Measurements from ENCODE around the gene EHBP1L1.

EHBP1L1 gene

DNA sequence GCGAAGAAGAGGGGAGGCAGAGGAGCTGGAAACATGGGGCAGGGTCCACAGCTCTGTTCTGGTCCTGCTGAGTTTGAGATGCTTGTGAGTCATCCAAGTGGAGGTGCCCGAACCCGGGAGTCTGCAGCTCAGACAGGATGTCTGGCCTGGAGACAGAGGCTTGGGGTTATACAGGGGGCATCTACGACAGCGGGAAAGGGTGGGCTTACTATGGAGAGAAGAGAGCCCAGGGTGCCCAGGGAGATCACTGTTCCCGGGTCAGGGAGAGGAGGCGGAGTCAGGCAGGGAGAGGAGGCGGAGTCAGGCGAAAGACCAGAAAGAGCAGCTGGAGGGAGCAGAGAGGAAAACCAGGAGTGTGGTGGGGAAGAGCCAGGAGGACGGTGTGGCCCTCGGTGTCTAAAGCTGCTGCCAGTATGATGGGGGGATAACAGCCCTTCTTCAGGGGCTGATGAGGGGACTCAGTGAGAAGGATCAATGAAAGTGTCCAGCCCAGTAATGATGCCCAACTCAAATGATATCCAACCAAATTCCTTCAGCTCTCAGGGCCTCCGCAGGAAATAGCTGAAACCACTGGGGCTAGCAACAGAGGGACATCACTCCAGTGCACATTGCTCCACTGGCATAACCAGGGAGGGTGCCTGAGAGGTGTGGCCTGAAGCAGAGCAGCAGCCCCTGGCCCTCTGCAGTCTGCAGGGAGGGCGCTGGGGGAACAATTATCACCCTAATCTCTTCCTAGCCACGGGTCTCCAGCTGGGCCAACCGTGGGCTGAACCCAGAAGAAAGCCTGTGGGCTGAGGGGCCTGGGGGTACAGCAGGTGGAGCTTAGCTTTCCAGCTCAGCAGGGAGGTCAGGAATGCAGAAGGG lies 15.1 kb upstream of the EHBP1L1 start:
- no peak for DNase-seq

DNA sequence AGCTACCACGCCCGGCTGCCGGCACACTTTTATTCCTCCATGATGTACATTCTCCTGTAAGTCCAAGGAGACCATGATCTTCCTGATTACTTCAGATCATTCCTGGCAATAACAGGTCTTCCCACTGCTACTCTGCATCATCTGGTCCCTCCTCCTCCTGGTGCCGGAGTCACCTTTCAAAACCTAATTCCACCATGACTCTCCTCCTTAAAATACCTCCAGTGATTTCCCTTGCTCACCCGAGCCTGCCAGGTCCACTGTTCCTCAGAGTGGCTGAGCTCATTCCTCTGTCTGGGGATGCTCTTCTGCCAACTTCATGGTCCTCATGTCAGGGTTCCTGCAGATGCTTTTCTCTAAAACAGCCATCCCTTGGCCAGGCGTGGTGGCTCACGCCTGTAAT lies 13.8 kb upstream of the EHBP1L1 start:
- DNase-seq: no peak

DNA sequence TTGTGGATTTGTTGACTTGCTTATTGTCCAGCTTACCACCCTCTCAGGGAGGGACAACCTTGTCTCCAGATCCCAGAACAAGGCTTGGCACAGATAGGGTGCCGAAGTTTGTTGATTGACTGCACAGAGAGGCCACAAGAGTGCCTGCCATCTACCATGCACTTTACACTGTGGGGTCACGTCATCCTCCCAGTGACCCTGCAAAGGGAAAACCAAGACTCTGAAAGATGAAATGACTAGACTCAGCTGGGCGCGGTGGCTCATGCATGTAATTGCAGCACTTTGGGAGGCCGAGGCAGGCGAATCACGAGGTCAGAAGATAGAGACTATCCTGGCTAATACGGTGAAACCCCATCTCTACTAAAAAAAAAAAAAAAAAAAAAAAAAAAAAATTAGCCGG lies 13.1 kb upstream of the EHBP1L1 start:
- no peak for DNase-seq

DNA sequence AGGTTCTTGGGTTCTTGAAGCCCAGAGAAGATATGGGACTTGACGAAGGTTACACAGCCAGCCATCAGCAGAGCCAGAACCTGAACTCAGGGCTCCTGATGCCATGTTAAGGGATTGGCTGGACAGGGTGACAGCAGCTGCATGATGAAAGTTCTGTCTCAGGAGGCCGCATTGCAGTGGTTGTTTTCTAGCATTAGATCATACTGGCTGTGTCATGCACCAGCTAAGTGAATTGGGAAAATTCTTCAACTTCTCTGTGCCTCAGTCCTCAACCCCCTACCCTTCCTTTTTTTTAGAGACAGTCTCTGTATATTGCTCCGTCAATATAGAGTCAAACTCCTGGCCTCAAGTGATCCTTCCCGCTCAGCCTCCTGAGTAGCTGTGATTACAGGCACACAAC lies 12.3 kb upstream of the EHBP1L1 start:
- no peak for DNase-seq

DNA sequence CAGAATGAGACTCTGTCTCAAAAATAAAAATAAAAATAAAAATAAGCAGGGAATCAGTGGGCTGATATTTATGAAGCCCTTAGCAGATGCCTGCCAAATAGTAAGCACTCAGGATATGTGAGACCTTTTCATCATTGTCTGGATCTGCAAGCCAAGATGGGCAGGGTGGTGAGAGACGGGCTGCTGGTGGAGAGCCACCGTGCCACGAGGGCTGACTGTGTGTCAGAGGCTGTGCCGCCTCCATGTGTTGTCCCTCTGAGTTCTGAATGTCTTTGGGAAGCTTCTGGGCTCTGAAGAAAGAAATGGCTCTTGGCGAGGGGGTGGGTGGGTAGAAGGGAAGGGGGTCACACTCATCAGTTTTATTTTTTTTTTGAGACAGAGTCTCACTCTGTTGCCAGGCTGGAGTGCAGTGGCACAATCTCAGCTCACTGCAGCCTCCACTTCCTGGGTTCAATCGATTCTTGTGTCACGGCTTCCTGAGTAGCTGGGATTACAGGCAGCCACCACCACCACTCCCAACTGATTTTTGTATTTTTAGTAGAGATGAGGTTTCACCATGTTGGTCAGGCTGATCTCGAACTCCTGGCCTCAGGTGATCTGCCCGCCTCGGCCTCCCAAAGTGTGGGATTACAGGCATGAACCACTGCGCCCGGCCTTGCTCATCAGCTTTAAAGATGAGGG lies 10.8 kb upstream of the EHBP1L1 start:
- DNase-seq: peak in 1 of 5 experiments; percentile 57

DNA sequence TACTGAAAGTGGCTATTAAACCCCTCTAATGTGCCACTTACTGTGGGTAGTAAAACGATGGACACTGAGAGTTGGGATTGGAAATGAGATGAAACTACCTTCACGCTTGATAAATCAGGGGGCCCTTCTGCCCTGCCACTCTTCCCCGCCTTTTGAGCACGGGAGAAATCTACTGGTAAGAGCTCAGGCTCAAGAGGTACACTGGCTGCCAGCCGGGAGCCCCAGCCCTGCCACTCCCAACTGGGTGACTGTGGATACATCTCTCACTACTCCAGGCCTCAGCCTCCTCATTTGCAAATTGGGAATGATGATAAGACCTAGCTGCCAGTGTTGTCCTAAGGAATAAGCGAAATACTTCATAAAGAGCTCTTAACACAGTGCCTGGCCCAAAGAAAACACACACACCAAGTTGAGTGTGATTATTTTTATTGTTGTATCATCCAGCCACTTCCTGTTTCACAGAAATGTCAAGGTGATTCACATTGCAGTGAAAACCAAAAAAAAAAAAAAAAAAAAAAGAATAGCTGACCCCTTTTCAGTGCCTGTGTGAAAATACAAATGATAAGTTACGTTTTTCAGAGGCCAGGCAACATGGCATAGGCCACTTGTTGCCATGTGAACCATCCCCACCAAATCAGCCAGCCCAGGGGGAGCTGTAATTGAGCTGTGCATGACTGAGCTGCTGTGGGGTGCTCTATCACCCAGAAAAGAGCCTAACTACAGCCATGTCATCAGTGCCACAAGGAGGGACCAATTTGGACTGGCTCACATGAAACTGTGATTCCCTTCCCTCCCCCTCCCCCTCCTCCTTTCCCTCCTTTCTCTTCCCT lies 10.0 kb upstream of the EHBP1L1 start:
- DNase-seq: peak in 2 of 5 experiments; percentile 66 to 76

DNA sequence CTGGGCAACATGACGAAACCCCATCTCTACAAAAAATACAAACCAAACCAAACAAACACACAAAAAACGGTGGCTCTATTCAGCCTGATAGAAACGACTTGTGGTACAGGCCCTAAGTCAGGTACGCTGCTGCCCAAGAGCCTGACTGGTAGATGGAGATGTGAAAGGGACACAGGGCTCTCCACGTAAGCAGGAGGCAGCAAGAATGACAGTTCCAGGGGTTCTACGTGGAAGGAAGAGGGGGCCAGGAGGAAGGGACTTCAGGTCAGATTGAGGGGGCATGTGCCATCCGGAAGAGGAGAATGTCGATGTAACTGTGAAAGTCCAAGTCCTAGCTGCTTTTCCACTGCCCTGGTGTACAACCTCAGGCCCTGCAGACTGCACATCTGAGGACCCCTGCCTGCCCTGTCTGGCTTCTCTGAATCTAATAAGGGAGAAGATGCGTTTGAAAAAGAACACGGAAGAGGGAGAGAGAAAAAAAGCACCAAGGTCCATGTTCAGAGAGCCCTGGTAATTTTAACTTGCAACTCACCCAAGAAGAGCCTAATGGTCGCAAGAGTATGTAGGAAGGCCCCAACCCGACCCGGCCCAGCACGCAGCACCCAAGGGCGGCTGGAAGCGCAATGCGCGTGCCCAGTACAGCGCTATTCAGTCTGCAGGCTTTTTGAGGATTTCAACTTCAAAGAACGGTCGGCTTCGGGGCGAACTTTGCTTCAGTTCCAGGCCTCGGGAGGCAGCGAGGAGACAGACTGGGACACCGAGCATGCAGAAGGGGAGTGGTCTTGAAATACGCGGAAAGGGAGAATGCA lies 6.5 kb upstream of the EHBP1L1 start:
- DNase-seq: no peak

DNA sequence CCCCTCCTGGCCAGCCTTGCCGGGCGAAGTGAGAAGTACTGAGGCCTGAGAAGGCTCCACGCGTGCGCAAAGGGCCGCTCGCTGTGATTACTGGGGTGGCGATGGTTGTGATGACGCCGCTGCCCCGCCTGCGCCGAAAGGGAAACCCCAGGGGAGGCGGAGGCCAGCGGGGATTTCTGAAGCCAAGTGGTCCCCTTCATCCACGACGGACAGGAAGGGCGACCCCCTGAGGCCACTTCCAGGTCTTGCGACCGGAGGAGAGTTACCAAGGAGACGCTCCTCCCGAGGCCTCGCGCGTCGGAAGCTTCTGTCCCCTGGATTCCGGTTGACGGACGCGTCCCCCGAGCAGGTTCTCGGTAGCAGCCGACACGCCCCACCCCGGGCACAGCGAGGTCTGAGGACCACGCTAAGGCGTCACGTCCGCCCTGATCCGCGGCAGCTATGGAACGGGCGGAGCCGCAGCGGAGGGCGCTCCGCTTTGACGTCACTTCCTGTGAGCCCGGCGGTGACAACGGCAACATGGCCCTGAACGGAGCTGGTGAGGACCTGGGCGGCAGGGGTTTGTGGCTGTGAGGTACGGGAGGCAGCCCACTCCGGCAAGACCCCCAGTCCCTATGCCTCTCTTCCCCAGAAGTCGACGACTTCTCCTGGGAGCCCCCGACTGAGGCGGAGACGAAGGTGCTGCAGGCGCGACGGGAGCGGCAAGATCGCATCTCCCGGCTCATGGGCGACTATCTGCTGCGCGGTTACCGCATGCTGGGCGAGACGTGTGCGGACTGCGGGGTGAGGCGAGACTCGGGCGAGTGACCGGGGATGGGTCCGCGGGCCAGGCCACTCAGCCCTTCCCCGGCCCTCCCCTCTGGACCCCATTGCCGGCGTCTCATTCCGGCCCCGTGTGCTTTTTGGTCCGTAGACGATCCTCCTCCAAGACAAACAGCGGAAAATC lies 5.6 kb upstream of the EHBP1L1 start, which contains the start of gene ZNRD2:
Gene ZNRD2, plus strand, starts transcription at position 505 of the 946 bp plus-strand sequence. Its CDS starts 15 bp downstream, at position 520.
- DNase-seq: peak; percentile 95 to 100 (median 98)

DNA sequence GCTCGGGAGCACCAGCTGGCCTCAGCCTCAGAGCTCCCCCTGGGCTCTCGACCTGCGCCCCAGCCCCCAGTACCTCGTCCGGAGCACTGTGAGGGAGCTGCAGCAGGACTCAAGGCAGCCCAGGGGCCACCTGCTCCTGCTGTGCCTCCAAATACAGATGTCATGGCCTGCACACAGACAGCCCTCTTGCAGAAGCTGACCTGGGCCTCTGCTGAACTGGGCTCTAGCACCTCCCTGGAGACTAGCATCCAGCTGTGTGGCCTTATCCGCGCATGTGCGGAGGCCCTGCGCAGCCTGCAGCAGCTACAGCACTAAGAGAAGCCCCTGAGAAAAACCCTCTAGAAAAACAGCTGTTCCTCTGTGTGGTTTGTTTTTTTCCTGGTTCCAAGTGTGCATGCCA lies 4.4 kb upstream of the EHBP1L1 start:
- no peak for DNase-seq

DNA sequence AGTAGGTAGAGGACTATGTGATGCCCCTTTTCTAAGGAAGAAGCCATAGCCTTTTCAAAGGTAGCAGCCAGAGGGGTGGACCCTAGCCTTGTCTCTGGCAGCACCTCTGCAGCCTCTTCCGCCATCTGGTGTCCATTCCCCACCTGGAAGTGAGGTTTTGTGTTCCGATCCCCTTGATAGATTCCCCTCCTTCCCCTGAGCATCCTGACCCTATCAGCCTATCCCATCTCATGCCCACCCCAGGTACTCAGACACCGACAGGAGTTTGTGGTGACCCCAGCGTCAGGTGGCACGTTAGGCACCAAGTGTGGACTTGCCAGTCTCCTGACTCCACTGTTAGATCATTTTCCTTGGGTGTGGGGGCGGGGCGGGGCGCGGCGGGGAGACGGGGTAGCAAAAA lies 3.9 kb upstream of the EHBP1L1 start:
- DNase-seq: peak in 1 of 5 experiments; percentile 50

DNA sequence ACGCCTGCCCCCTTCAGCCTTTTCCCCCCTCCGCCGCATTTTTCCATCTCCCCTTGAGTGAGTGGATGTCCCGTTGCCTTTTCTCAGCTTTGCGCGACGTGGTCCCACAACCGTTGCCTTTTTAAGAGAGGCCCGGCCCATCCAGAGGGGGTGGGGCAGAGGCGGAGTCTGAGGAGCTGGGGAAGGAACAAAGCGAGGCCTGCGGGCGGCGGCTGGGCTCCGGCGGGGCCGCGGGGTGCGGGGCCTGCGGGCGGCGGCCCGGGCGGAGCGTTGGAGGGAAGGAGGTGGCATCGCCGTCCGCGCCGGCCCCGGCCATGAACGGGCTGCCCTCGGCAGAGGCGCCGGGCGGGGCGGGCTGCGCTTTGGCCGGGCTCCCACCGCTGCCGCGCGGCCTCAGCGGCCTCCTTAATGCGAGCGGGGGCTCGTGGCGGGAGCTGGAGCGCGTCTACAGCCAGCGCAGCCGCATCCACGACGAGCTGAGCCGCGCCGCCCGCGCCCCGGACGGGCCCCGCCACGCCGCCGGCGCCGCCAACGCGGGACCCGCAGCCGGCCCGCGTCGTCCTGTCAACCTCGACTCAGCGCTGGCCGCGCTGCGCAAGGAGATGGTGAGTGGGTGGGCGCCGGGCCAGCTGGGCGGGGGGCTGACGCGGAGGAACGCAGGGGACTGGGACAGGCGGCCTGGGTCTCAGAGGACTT lies 3.3 kb upstream of the EHBP1L1 start, which contains the start of gene FAM89B:
Gene FAM89B, plus strand, starts transcription at position 183 of the 696 bp plus-strand sequence. Its CDS starts 132 bp downstream, at position 315.
- DNase-seq: peak; percentile 68 to 92 (median 84)

DNA sequence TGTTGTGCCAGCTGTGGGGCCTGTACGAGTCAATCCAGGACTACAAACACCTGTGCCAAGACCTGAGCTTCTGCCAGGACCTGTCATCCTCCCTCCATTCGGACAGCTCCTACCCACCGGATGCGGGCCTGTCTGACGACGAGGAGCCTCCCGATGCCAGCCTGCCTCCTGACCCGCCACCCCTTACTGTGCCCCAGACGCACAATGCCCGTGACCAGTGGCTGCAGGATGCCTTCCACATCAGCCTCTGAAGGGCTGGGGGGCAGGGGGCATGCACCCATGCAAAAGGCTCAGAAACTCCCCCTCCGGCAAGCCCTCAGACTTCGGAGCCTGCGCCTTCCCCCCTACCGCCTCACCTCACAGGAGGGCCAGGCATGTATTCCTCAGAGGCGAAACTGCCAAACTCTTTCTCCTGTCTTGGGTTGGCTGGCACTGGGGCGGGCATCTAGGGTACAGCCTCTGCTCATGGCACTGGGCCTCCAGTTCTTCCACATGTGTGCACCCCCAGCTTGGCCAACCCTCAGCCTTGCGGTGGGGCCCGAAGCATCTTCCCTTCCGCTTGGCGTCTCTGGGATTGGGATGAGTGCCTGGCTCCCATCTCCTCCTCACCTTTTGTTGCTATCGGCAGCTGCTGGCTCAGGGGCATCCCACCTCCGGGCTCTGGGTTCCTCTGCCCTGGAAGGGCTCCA lies 2.3 kb upstream of the EHBP1L1 start:
- DNase-seq: peak in 1 of 5 experiments; percentile 50

DNA sequence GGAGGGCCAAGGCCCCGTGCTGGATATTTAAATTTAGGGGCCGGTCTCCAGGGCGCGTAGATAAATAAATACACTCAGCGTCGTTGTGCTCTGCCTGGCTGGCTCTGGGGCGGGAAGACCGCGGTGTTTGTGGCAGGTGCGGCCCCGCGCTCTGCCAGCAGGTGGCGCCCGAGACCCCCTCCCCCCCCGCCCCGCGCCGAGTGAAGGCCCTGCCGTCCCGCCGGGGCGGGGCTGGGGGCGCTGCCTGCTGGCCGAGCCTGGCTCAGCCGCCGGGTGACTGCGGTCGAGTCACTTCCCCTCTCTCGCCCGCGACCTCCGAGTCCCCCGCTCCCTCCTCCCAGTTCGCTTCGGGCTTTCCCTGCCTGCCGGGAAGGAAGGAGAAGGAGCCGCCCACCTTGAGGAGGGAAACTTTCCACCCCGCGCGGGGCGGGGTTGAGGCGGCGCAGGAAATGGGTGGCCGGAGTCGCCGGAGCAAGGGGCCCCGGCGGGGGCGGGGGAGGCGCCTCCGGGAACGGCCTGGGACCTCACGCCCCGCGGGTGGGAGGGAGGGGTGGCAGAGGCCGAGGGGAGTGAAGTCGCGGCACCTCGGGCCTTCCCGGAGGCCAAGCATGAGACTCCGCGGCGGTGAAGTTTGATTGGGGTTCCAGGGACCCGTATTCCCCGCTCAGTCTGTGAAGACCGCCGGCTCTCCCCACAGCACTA lies 1.6 kb upstream of the EHBP1L1 start:
- peak; percentile 74 to 92 (median 80) for DNase-seq

DNA sequence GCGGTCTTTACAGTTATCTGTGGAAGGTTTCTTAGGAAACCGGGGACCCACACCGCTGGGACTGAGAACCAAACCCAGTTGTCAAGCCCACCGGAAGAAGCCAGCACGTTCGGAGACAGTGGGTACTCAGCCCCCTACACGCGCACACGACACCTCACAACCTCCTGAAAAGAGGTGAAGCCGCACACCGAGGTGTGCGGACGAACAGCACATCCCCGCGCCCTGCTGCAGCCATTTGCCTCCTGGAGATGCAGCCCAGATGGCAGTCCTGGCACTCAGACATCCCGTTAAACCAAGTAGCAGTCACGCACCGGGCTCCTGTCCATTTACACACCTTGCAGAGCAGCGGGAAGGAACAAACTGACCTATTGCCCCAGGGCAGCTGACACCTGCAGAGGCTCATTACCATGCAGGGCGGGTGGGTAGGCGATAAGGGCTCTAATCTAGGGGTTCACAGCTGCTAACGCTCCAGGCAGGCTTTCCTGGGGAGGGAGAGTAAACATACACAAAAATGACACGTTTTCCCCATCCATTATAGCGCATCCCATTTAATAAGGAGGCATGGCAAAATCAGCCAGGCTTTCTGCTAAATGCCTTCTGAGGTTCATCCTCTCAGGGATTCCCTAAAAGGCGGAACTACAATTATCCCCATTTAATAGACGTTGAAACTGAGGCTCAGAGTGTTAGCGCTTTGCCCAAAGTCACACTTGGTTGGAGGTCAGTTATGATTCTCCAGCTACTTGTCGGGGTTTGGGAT lies 864 bp upstream of the EHBP1L1 start:
- peak in 1 of 5 experiments; percentile 76 for DNase-seq

DNA sequence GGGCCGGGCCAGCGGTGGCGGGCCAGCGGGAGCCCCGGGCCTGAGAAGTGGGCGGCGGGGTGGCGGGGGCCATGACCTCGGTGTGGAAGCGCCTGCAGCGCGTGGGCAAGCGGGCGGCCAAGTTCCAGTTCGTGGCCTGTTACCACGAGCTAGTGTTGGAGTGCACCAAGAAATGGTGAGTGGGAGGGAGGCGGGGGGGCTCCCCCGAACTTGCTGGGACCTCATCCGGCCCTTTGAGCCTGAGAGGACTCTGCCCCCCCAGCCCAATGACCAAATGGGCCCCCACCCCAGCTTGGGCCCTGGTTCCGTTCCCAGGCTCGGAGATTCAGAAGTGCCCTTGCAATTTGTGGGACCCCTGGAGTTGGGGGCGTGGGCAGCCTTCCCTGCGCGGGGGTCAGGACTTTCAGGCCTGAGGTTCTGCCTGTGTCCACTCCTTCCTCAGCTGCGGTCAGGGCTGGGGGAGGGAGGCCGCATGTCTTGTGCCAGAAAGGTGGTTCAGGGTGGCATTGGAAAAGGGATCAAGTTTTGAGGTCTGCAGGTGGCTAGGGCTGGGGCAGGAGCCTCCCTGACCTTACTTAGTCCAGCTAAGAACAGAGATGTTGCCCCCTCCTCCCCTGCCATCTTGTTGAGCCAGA lies 496 bp downstream of the EHBP1L1 start:
- no peak for DNase-seq

DNA sequence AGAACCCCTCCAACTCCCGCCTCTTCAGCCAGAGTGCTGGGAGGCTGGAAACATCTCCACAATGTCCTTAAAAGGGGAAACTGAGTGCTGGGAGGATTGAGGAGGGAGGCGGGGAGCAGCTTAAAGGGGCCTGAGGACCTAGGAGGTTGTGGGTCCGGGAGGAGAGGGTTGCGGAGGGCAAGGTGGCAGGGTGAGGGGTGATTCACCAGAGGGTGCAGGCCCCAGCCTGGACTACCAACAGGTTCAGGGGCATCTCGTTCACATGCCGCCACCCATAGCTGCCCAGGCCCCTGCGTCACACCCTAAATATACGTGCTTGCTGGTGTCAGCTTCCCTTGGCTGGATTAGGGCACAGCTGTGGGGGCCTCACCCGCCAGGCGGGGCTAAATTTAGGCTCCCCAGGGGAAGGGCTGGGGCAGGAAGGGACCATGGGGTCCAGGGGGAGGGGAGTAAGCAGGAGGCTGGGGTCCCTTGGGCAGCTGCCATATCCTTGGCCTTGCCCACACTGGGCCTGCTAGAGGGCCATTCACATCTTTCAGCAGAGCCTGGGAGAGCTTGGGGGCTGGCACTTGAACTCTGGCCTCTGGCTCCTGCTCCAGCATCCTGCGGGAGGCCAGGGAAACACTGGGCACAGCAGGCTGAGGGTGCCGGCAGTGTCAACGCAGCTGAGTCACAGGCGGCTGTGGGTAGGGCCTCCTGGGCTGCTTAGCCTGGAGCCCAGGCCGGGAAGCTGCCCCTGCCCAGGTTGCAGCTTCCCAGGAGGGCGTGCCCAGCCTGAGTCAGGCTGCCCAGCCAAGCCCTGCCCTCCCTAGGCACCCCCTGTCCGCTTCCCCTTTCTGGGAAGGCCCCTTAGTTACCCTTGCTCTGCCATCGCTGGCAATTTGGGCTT lies 1.3 kb downstream of the EHBP1L1 start:
- peak in 1 of 5 experiments; percentile 41 for DNase-seq

DNA sequence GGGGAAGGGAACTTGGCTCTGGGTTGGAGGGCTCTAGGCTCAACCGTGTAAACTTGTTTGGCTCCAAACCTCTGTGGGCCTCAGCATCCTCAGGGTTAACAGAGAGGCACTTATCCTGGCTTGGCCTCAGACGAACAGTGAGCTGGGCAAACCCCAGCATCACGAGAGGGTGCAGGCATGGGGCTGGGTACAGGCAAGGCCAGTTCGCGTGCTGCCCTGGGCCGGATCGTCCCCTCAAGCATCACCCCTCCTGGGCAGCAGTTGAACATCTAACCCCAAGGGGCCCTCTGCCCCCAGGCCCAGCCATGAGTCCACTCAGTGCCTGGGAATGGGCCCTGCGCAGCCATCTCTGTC lies 1.9 kb downstream of the EHBP1L1 start:
- no peak for DNase-seq

Data from T-helper 2 cell (primary cell).